WERI-Rb-1 (cell line): ENCODE measurements around the gene MAVS.
A peak's percentile ranks its signal among the peaks of the same experiment; 100 is the strongest.

Experiments used
- DNase-seq: peaks from one replicate; pipeline ENCODE4 v3.0.0-alpha.2; 2020
- H3K27ac ChIP-seq: fragments of 250-450 bp; sonication (Bioruptor Pico); 2 replicates; pipeline ENCODE4 v1.5.1; 2020; ENCODE audit warnings: mild to moderate bottlenecking, moderate library complexity
- H3K27me3 ChIP-seq: fragments of 250-450 bp; sonication (Bioruptor Pico); 2 replicates; pipeline ENCODE4 v1.5.1; 2021; ENCODE audit warnings: mild to moderate bottlenecking, low read depth, moderate library complexity; ENCODE audit not compliant: insufficient read depth, severe bottlenecking
- H3K36me3 ChIP-seq: fragments of 250-450 bp; sonication (Bioruptor Pico); 2 replicates; pipeline ENCODE4 v1.5.1; 2020; ENCODE audit warnings: mild to moderate bottlenecking, moderate library complexity
- H3K4me3 ChIP-seq: 2 replicates; pipeline ENCODE4 v1.5.1; 2011; ENCODE audit warnings: low read depth, mild to moderate bottlenecking, control low read depth, low read length
- H3K9me3 ChIP-seq: fragments of 250-450 bp; sonication (Bioruptor Pico); 2 replicates; pipeline ENCODE4 v1.5.1; 2021; ENCODE audit warnings: mild to moderate bottlenecking, moderate library complexity; ENCODE audit not compliant: severe bottlenecking
- TF ChIP-seq, protein P1 (sequence below): IDR thresholded peaks from 2 replicates; pipeline ENCODE4 v1.5.1; 2011; ENCODE audit warnings: low read depth, mild to moderate bottlenecking, control low read depth, inconsistent platforms, low read length

Gene MAVS

GRCh38 chr20:3846740-3847428 is at the start of gene MAVS:
MAVS (plus strand) TSS chr20:3846834; CDS start chr20:3854625, 7,791 bp downstream.
- peak; percentile 87 for DNase-seq

GRCh38 chr20:3797226-3797545 is 49.4 kb upstream of the MAVS start:
- TF ChIP-seq, protein P1, sequence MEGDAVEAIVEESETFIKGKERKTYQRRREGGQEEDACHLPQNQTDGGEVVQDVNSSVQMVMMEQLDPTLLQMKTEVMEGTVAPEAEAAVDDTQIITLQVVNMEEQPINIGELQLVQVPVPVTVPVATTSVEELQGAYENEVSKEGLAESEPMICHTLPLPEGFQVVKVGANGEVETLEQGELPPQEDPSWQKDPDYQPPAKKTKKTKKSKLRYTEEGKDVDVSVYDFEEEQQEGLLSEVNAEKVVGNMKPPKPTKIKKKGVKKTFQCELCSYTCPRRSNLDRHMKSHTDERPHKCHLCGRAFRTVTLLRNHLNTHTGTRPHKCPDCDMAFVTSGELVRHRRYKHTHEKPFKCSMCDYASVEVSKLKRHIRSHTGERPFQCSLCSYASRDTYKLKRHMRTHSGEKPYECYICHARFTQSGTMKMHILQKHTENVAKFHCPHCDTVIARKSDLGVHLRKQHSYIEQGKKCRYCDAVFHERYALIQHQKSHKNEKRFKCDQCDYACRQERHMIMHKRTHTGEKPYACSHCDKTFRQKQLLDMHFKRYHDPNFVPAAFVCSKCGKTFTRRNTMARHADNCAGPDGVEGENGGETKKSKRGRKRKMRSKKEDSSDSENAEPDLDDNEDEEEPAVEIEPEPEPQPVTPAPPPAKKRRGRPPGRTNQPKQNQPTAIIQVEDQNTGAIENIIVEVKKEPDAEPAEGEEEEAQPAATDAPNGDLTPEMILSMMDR, result no peak
- Histone ChIP-seq H3K9me3 (no peaks in the 10 kb centered on the region), H3K27ac (no peak overlapping the region), H3K27me3 (no peaks in the 10 kb centered on the region), H3K4me3 (peak overlapping the region; percentile 82), H3K36me3 (peaks cover 32% of the 10 kb centered on the region)
- DNase-seq, result no peak

More at GRCh38 chr20:3846740-3847428, at the start of gene MAVS:
- Histone ChIP-seq H3K36me3 (no peaks in the 10 kb centered on the region), H3K27ac (peak within 1 kb of the TSS; percentile 72), H3K9me3 (no peaks in the 10 kb centered on the region), H3K27me3 (no peaks in the 10 kb centered on the region), H3K4me3 (peak within 1 kb of the TSS; percentile 94)
- TF ChIP-seq, protein P1, result no peak

GRCh38 chr20:3797592-3798372 is 48.9 kb upstream of the MAVS start:
- no peak for DNase-seq
- TF ChIP-seq, protein P1, result no peak
- H3K9me3 ChIP-seq, result no peaks in the 10 kb centered on the region
- no peaks in the 10 kb centered on the region for H3K27me3 ChIP-seq
- no peak overlapping the region for H3K4me3 ChIP-seq
- H3K27ac ChIP-seq, result no peak overlapping the region
- H3K36me3 ChIP-seq, result peaks cover 38% of the 10 kb centered on the region

GRCh38 chr20:3798373-3798768 is 48.3 kb upstream of the MAVS start:
- Histone ChIP-seq H3K4me3 (no peak overlapping the region), H3K9me3 (no peaks in the 10 kb centered on the region), H3K27ac (no peak overlapping the region), H3K36me3 (peaks cover 44% of the 10 kb centered on the region), H3K27me3 (no peaks in the 10 kb centered on the region)
- DNase-seq, result no peak
- TF ChIP-seq, protein P1, result no peak

DNA sequence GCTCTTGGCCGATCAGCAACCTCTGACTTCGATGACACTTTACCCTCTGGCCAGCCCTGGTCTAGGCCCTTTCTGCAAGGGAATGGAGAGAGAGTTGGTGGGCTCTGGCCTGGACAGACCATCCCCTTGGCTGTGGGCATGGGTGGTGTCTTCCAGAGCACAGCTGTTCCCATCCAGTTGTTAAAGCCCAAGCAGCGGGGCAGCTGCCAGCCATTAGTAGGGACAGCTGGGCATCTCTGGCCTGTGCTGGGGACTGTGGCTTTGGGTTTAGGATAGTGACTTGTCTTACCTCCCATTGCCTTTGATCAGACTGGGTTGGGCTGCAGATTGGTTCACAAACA is 47.8 kb upstream of the MAVS start:
- Histone ChIP-seq H3K36me3 (peaks cover 49% of the 10 kb centered on the region), H3K4me3 (no peak overlapping the region), H3K9me3 (no peaks in the 10 kb centered on the region), H3K27me3 (no peaks in the 10 kb centered on the region), H3K27ac (no peak overlapping the region)
- TF ChIP-seq, protein P1, result no peak
- no peak for DNase-seq
